Stomach (tissue), 9 donors: ENCODE measurements around the gene CBFA2T3. TPM values are rescaled to one million over a fixed set of nuclear protein-coding genes. Genes with fewer than 3 reads are reported as not detected.
"Not testable (repeated sequence)": the region's sequence is repeated elsewhere in the genome, so short reads cannot be mapped to it uniquely, and the experiment has no call there.

Experiments
- DNase-seq, 2 donors: peaks; one replicate each; pipeline versions ENCODE4 v3.0.0 to v3.0.0-alpha.2; 2013 to 2019
- H3K27ac ChIP-seq, 5 donors: fragments of 200-600 bp in 4 of 5; sonication (generic) in 4 of 5; one replicate each; pipeline ENCODE4 v1.5.1; 2013 to 2019; ENCODE audit warnings: mild to moderate bottlenecking in 1 of 5, moderate library complexity in 1 of 5
- H3K27me3 ChIP-seq, 3 donors: fragments of 200-600 bp; sonication (generic); one replicate each; pipeline ENCODE4 v1.5.1; 2017 to 2019; ENCODE audit warnings: mixed run types in 1 of 3
- H3K36me3 ChIP-seq, 4 donors: fragments of 200-600 bp; sonication (generic); 1 replicate in 3 of 4; 2 replicates in 1 of 4; pipeline ENCODE4 v1.5.1; 2016 to 2019
- H3K4me1 ChIP-seq, 4 donors: fragments of 200-600 bp; sonication (generic); one replicate each; pipeline ENCODE4 v1.5.1; 2016 to 2019
- H3K4me3 ChIP-seq, 4 donors: fragments of 200-600 bp; sonication (generic) in 3 of 4; one replicate each; pipeline ENCODE4 v1.5.1; 2016 to 2019; ENCODE audit warnings: mild to moderate bottlenecking in 1 of 4
- H3K9me3 ChIP-seq, 4 donors: fragments of 200-600 bp; sonication (generic); one replicate each; pipeline ENCODE4 v1.5.1; 2016 to 2019
- EP300 ChIP-seq: sonication (generic); formaldehyde crosslinking; IDR thresholded peaks from one replicate; pipeline ENCODE4 v1.6.1; 2017; ENCODE audit warnings: antibody characterized with exemption
- POLR2A ChIP-seq, 4 donors: fragments of 450-650 bp; IDR thresholded peaks; one replicate each; pipeline ENCODE4 v1.6.1; 2016; ENCODE audit warnings: antibody characterized with exemption in 4 of 4, control low read depth in 2 of 4, mild to moderate bottlenecking in 1 of 4, moderate library complexity in 1 of 4
- POLR2AphosphoS5 ChIP-seq, 3 donors: sonication (generic); formaldehyde crosslinking; IDR thresholded peaks; one replicate each; pipeline ENCODE4 v1.6.1; 2016; ENCODE audit warnings: antibody characterized with exemption in 3 of 3
- WGBS, 5 donors: extraction: QIAGEN DNeasy Blood & Tissue Kit in 3 of 5; methylation state at CpG; one replicate each; pipeline versions ENCODE4 v1.1.5 to v1.1.7; 2013 to 2018; 5-methylcytosine and 5-hydroxymethylcytosine counted together
- intact Hi-C: fragments of 100-400 bp; cut with DNase I; formaldehyde crosslinking; loops from one replicate; pipeline ENCODE4 v1.15.1; 2023; ENCODE audit warnings: low total_unique reads
- polyA plus RNA-seq, 3 donors: library from polyadenylated mRNA; stranded (reverse); fragments of 200-250 nt; gene quantifications; one replicate each; pipeline ENCODE4 v1.2.3, GENCODE V29; 2013
- total RNA-seq, 5 donors: library from RNA; depleted of rRNA; stranded (reverse); fragments of >200 nt; gene quantifications; one replicate each; pipeline versions ENCODE4 v1.1.0 to v1.2.3, GENCODE V29; 2014 to 2016
- TF ChIP-seq, protein P1 (sequence below), 7 experiments: fragments of 450-650 bp in 4 of 7; fragments of 200-600 bp in 3 of 7; sonication (generic) in 3 of 7; IDR thresholded peaks; one replicate each; pipeline ENCODE4 v1.5.1; 2016 to 2019; ENCODE audit warnings: antibody characterized with exemption in 7 of 7, control low read depth in 2 of 7, mild to moderate bottlenecking in 1 of 7
- donor health status: healthy with polysubstance abuse.
- donor health status: Bipolar disorder and iron deficiency.
- donor health status: healthy.

Gene CBFA2T3
- total and polyA plus RNA-seq, 8 donors, result 0.58 to 57.6 (median 2.5) TPM

DNA sequence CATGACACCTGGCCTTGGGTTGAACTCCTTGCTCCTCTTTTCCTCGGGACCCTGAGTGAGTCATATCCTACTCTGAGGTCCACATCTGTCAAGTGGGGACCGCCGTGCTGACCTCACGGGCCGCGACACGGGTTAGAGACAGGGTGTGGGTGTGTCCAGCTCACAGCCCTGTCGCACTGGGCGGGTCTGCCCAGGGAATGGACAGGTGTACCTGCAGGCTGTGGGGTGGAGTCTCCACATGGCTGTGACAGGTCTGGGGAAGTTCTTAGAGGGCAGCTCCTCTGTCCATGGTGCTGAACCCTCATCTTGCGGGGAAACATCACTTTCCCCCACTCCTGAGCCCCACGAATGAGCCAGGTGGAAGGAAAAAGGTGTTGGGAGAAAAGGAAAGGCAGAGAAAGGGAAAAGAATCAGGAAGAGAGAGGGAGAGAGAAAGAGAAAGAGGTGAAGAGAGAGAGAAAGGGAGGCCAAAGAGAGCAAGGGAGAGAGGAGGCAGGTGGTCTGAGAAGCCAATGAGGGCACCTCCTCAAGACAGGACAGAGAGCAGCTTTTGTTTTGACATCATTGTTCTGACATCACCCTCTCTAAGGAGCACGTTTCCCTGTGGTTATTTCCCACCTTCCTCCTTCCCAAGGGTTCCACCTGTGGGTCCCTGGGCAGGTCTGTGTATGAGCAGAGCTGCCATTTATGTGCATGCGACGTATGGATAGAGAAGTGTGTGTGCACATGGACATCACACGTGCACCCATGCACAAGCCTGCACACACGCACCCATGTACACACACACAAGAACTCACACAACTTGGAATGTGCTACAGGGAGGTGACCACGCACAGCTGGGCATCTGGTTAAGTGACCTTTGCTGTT is 32.6 kb upstream of the CBFA2T3 start:
- Histone ChIP-seq H3K4me3 (no peak overlapping the region), H3K4me1 (no peaks in the 10 kb centered on the region), H3K27me3 (peaks cover 0 to 82% (median 17%) of the 10 kb centered on the region in 3 donors), H3K27ac (no peak overlapping the region), H3K9me3 (no peaks in the 10 kb centered on the region), H3K36me3 (no peaks in the 10 kb centered on the region)
- WGBS, 5 donors, result 47 to 54% (median 49%) methylated on average over 17 of the region's 17 CpGs
- peak in 1 of 2 donors; percentile 73 for DNase-seq
- intact Hi-C loops, result no loop called here
- TF ChIP-seq, protein P1, sequence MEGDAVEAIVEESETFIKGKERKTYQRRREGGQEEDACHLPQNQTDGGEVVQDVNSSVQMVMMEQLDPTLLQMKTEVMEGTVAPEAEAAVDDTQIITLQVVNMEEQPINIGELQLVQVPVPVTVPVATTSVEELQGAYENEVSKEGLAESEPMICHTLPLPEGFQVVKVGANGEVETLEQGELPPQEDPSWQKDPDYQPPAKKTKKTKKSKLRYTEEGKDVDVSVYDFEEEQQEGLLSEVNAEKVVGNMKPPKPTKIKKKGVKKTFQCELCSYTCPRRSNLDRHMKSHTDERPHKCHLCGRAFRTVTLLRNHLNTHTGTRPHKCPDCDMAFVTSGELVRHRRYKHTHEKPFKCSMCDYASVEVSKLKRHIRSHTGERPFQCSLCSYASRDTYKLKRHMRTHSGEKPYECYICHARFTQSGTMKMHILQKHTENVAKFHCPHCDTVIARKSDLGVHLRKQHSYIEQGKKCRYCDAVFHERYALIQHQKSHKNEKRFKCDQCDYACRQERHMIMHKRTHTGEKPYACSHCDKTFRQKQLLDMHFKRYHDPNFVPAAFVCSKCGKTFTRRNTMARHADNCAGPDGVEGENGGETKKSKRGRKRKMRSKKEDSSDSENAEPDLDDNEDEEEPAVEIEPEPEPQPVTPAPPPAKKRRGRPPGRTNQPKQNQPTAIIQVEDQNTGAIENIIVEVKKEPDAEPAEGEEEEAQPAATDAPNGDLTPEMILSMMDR (IDR thresholded peaks at IDR 0.05), result no peak
- TF ChIP-seq POLR2A (IDR thresholded peaks at IDR 0.05) (no peak), EP300 (no peak), POLR2AphosphoS5 (IDR thresholded peaks at IDR 0.05) (no peak)

DNA sequence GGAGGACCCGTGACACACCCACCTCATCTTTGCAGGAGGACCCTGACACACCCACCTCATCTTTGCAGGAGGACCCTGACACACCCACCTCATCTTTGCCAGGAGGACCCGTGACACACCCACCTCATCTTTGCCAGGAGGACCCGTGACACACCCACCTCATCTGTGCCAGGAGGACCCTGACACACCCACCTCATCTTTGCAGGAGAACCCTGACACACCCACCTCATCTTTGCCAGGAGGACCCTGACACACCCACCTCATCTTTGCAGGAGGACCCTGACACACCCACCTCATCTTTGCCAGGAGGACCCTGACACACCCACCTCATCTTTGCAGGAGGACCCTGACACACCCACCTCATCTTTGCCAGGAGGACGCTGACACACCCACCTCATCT is 31.8 kb upstream of the CBFA2T3 start:
- WGBS, 5 donors, result 40 to 66% (median 58%) methylated on average over 1 to 4 of the region's 4 CpGs
- H3K4me3 ChIP-seq, intact Hi-C loops, H3K36me3 ChIP-seq, H3K9me3 ChIP-seq, H3K4me1 ChIP-seq, DNase-seq, H3K27ac ChIP-seq: not testable (repeated sequence)
- peaks cover 0 to 82% (median 23%) of the 10 kb centered on the region in 3 donors for H3K27me3 ChIP-seq

DNA sequence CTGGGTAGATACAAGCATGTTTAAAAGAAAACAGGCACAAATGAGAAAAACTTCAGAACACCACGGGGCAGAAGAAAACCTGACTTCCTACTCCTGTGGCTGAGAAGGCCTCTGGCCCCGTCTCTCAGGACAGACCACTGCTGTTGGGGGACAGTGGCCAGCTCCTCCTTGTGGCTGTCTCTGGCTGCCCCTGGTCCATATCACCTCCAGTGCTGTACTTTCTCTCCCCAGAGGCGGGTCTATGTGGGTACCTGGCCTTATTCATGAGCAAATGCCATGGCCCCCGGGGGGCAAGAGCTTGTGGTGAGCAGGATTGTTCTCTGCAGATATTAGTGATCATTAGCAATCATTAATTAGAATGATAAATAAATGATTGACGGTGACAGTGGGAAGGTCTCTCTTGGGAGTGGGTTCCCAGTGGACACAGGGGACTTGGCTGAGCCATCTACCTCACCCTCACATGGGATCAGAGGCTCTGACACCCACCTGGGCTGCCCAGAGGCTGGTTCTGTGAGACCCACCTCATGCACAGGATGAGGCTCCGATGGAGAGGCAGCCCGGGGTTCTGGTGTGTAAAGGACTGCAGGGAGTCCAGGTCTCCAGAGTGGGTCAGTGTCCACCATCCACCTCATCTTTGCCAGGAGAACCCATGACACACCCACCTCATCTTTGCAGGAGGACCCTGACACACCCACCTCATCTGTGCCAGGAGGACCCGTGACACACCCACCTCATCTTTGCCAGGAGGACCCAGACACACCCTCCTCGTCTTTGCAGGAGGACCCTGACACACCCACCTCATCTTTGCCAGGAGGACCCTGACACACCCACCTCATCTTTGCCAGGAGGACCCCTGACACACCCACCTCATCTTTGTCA is 30.6 kb upstream of the CBFA2T3 start:
- no peak overlapping the region for H3K4me3 ChIP-seq
- intact Hi-C loops, result no loop called here
- H3K4me1 ChIP-seq, result peaks cover 0 to 13% (median 3%) of the 10 kb centered on the region in 4 donors
- TF ChIP-seq POLR2A (IDR thresholded peaks at IDR 0.05), result no peak
- TF ChIP-seq, protein P1 (IDR thresholded peaks at IDR 0.05), result no peak
- no peak for TF ChIP-seq EP300
- no peak for TF ChIP-seq POLR2AphosphoS5 (IDR thresholded peaks at IDR 0.05)
- H3K9me3 ChIP-seq, result no peaks in the 10 kb centered on the region
- peaks cover 0 to 80% (median 31%) of the 10 kb centered on the region in 3 donors for H3K27me3 ChIP-seq
- 46 to 53% (median 48%) methylated on average over 7 to 9 of the region's 9 CpGs for WGBS, 5 donors
- H3K36me3 ChIP-seq, result no peaks in the 10 kb centered on the region
- H3K27ac ChIP-seq, result no peak overlapping the region
- no peak for DNase-seq

DNA sequence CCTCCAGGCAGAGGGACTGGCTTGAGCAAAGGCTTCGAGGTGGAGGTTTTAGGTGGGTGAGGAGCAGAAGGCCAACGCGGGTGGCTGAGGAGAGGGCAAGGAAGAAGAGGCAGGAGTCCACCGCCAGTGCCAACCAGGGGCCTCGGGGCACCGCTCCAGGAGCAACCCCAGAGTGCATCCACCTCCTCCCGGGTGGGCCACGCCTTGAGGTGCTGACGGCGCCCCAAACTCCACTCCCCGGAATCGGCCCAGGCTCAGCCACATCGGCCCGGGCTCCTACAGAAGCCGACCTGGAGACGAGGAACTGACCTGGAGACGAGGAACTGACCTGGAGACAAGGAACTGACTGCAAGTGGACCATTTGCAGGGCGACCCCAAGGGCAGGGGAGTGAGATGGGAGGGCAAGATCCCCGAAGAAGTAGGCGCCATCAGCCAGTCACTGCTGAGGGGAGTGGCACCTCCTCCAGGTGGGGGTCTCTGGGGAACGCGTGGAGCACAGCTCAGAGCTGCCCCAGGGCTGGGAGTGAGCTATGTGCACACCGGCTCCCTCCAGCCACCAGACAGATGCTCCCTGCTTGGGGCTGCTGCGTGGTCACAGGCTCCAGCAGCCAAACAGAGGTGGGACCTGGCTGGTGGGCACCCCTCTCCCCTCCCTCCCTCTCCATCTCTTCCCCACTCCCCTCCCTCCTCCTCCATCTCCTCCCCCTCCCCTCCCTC is 29.2 kb upstream of the CBFA2T3 start:
- H3K9me3 ChIP-seq, result peaks cover 0 to 5% (median 5%) of the 10 kb centered on the region in 4 donors
- peaks cover 0 to 13% (median 3%) of the 10 kb centered on the region in 4 donors for H3K4me1 ChIP-seq
- no peak overlapping the region for H3K27ac ChIP-seq
- intact Hi-C loops, result no loop called here
- H3K27me3 ChIP-seq, result peaks cover 7 to 81% (median 39%) of the 10 kb centered on the region in 3 donors
- no peak overlapping the region for H3K4me3 ChIP-seq
- TF ChIP-seq, protein P1 (IDR thresholded peaks at IDR 0.05), result no peak
- no peak for TF ChIP-seq EP300
- WGBS, 5 donors, result 79 to 83% (median 81%) methylated on average over 24 of the region's 24 CpGs
- no peak for DNase-seq
- H3K36me3 ChIP-seq, result no peaks in the 10 kb centered on the region
